T-helper 1 cell treated with Interleukin-12 subunit alpha and Interleukin-12 subunit beta and Interleukin-4 antibody, amounts not matched to agents 30 ng/mL and 1 ng/mL, for 36 hours (primary cell): ENCODE results near the gene MKS1. TPM values are rescaled to one million over a fixed set of nuclear protein-coding genes. Genes with fewer than 3 reads are reported as not detected.

ENCODE experiments used
- intact Hi-C: fragments of 100-400 bp; cut with micrococcal nuclease; formaldehyde crosslinking; loops from one replicate; pipeline ENCODE4 v1.15.1; 2024
- total RNA-seq: library from RNA; stranded (reverse); gene quantifications from 2 replicates; pipeline ENCODE4 v1.2.3, GENCODE V29; 2022

The MKS1 gene
- total RNA-seq, 1 donor from 2014 or later, result 15.6 TPM

DNA sequence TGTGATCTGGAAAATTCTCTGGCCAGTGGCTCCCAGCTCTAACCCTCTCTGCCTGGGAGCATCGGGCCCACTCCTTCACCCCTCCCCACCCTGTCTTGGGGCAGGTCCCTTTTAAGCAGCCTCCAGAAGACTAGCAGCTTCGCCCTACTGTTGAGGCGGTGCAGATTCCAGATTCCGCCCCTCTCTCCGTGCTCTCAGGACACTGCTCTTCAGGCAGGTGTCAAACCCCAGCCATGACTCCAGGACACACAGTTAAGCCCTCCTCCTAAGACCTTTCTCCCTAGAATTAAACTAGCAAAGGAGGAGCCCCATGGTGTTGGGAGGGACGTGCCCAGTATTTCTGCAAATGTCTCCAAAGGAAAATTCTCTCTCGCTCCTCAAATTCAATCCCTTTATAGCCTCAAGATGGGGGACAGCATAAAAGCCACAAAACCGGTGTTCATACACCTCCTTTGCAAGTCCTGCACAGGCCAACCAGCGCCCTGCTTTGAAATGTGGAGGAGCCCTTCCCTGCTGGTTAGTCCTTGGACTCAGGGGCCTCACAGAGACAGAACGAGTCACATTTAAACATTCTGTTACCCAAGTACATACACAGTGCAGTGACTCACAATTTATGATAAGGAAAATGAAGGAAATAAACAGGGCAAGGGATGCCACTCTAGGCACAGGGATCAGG, 26.5 kb upstream of the MKS1 start:
- intact Hi-C loops, result no loop called here

GRCh38 chr17:58244963-58245362, 25.9 kb upstream of the MKS1 start:
- intact Hi-C loops, result no loop called here

GRCh38 chr17:58242171-58242784, 23.2 kb upstream of the MKS1 start:
- intact Hi-C loops, result no loop called here

DNA sequence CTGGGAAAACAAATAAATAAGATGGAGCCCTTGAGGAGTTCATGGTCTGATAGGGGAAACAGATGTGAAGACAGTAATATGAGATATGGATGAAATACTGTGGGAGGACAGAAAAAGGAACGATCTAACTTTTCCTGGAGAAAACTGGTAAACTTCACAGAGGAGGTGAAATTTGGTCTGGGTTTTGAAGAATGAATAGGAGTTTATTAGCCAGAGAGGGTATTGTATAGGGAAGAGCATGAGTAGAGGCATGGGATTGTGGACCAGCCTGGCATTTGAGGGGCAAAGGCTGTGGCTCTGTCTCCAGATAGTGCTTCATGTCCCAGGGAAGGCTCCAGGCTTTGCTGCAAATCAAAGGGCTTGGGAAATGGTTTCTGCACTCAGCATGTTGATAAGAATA, 20.9 kb upstream of the MKS1 start:
- intact Hi-C loops, result no loop called here

- intact Hi-C loops, result no loop called here
Measured at GRCh38 chr17:58238147-58238634, 19.1 kb upstream of the MKS1 start, which contains the start of gene LPO. TSS of gene LPO (plus strand) at chr17:58238584. CDS start at chr17:58242980, 4,396 bp downstream.

DNA sequence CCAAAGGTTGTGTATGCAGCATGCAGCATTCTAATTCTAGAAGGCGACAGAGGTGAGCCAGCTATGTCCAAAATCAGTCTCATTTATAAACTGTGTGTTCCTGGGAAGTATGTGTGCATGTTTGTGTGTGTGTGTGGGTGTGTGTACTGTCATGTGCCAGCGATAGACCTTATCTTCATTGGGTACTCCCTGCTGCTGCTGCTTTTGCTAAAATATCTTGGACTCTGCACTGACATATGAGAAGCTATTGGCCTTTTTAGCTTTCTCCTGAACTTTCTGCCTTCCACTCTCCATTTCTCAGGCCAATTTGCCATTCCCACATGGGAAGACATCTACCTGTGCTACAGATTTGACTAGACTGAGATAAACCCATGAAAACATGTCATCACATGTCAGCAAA, 17.3 kb upstream of the MKS1 start:
- intact Hi-C loops, result no loop called here

DNA sequence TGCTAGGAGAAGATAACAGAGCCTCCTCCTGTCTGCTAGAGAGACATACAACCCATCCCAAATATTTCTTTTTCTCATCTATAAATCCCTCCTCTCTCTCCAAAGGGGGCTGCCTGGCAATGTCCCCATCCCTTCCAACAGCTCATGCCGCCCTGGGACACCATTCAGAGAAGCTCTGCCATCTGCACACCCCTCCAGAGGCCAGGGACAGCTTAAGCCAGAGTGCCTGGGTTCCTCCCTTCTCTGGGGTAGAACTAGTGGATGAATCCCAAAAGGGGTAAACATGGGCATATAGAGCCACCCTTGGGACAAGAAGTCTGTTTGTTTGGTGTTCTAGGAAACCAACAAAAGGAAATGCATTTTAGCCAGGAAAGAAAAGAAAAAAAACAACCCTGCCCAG, 16.8 kb upstream of the MKS1 start:
- intact Hi-C loops, result no loop called here

DNA sequence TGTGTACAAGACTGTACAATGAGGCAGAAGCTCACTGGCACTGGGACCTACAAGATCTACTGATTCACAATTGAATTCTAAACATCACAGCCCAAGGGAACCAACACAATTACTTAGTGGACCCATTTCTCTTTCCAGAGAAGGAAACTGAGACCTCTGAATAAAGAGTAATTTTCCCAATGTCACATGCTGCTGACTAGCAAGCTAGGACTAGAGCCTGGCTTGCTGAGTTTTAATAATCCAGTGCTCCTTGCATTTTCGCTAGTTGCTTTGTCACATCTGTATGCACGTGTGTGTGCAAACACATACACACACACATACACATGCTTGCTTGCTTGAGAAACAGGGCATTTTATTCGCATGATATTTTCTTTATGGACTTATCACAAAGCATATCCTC, 15.5 kb upstream of the MKS1 start:
- intact Hi-C loops, result no loop called here

DNA sequence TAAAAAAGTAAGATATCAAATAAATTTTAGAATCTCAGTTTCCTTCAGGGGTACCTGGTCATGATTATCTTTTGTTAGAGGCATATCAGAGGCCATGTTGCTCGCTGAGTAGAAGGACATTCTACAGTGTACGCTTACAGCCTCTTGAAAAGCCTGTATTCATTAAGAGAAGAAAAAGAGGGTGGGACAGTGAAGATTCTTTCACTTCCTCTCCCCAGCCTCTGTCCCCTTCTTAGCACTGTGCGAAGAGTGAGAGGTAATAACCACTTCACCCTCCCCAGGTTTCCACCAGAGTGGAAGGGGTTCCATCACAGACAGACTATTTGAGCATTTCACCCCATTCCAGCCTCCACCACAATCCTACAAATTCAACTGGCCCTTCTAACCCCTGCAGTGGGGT, 14.5 kb upstream of the MKS1 start:
- intact Hi-C loops, result no loop called here

- intact Hi-C loops, result no loop called here
Measured at GRCh38 chr17:58232707-58233156, 13.7 kb upstream of the MKS1 start.

GRCh38 chr17:58231641-58232040, 12.6 kb upstream of the MKS1 start:
- intact Hi-C loops, result no loop called here

- intact Hi-C loops, result no loop called here
Measured at GRCh38 chr17:58229881-58230280, 10.8 kb upstream of the MKS1 start.

GRCh38 chr17:58229384-58229783, 10.3 kb upstream of the MKS1 start:
- intact Hi-C loops, result no loop called here

DNA sequence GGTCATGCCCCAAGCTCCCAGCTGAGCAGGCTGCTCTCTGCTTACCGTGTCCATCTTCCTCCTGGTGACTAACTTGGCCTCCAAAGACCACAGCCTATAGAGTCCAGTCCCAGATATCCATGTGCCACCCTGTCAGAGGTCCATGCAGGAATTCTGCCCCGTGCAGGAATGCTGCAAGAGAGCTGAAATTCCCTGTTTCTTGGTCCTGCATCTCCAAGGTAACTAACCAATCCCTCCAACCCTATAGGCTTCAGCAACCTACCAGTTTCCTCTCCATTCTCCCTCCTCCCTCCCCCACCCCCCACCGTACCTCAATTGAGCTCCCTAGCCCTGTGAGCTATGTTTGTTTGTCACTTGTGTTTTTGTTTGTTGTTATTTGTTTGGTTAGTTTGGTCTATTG, 9.6 kb upstream of the MKS1 start:
- intact Hi-C loops, result no loop called here

DNA sequence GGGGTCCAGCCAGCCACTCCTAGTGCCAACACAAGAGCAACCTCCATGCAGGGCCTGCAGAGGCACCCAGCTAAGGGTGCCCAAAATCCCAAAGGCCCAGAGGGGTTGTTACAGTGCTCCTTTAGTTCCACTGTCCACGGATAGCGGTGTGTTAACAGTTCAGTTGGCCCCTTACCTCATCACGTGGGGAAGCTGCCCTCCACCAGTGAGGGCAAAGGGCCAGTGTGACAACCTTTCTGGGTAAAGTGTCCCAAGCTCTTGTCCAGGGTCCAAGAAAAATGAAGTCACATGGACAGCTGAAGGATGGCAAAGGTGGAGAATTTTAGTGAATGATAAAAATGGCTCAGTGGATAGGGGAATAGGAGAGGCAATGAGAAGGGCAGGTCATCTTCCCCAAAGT, 8.7 kb upstream of the MKS1 start:
- intact Hi-C loops, result no loop called here

DNA sequence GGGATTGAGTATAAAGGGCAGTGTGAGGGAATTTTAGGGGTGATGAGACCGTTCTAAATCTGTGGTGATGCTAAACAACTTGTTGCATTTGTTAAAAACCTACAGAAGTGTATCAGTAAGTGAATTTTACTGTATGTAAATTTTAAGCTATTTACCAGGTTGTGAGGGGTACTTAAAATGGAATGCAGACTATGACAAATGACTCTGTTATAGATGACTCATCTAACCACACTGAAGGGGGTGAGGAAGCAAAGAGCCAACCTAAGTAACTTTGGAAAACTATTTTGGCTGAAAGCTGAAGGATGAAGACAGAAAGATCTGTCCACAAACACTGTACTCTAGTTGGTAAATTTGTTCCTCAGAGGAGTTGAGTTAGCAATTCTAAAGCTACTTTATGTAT, 5.3 kb upstream of the MKS1 start:
- intact Hi-C loops, result no loop called here

GRCh38 chr17:58219789-58220183, 731 bp upstream of the MKS1 start:
- intact Hi-C loops, result loop anchor here (1.0 to 2.0 kb wide), 13 partner anchors 30 to 1134 kb away; partner anchors contain the start of genes AKAP1, DYNLL2, MRPS23 and RNF43

DNA sequence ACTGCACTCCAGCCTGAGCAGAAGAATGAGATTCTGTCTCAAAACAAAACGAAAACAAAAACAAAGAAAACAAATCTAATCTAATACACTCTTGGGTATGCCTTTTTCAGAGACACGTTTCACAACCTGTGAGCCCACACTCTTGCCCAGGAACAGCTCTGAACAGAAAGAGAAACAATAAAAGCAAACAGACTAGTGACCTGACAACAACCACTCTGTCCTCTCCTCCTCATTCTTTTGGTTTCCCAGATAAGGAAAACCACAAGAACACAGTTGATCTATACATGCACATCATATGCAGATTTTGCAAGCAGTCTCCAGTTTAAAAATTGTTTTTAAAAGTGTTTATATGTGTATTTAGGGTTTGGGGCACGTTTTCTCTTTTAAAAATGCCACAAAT, 1.3 kb downstream of the MKS1 start:
- intact Hi-C loops, result loop anchor here (2.0 kb wide), 3 partner anchors 127 to 135 kb away; partner anchors contain the start of genes DYNLL2 and SUPT4H1

DNA sequence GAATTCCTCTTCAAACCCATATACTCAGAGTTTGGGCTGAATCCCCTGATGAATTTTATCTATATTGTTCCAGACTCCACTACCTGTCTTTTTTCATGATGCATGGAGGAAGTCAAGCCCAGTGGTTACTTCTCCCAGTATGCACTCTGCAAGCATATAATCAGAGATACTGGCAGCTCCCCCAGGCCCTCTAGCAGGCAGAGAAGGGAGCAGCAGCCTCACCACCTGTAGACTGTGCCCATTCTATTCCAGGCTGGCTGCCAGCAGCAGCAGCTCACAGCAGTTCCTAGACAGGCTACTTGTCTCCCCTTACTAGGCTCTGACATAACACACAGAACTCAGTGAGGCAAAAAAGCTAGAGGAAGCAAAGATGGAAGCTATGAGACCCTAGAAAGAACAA, 3.4 kb downstream of the MKS1 start:
- intact Hi-C loops, result no loop called here

GRCh38 chr17:58210922-58211321, 8.1 kb downstream of the MKS1 start:
- intact Hi-C loops, result no loop called here

DNA sequence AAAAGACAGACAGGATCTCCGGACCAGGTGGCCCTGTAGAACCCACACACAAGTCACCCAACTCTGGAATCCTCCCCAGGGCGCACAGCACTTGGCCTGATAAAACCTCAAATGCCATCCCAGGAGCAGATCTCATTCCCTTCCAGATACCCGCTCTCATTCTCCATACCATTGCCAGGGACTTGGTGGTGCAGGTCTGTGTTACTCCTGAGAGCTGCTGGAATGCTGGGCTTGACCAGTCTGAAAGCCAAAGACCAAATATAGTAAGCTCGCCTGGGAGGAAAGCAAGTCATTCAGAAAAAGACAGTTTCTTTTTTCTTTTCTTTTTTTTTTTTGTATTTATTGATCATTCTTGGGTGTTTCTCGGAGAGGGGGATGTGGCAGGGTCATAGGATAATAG, 10.7 kb downstream of the MKS1 start:
- intact Hi-C loops, result no loop called here

- intact Hi-C loops, result no loop called here
Measured at GRCh38 chr17:58207451-58207850, 11.6 kb downstream of the MKS1 start.

- intact Hi-C loops, result no loop called here
Measured at GRCh38 chr17:58205936-58206335, 13.1 kb downstream of the MKS1 start.
